GM19025 (cell line): ENCODE measurements around the gene GCK.

Experiments
- ATAC-seq: cut with Tn5 transposase; IDR thresholded peaks from one replicate; pipeline ENCODE4 v1.9.1; 2021; ENCODE audit warnings: mild to moderate bottlenecking, low read depth, moderate library complexity; ENCODE audit not compliant: unreplicated experiment

GCK gene

GRCh38 chr7:44158096-44158872, 31.0 kb downstream of the GCK start:
- ATAC-seq = no peak

GRCh38 chr7:44157116-44158080, 31.8 kb downstream of the GCK start:
- no peak for ATAC-seq

- no peak for ATAC-seq
Measured at GRCh38 chr7:44156453-44157010, 32.7 kb downstream of the GCK start.

GRCh38 chr7:44155191-44156185, 33.8 kb downstream of the GCK start:
- ATAC-seq = no peak

- no peak for ATAC-seq
Measured at GRCh38 chr7:44154703-44155102, 34.5 kb downstream of the GCK start.

GRCh38 chr7:44153948-44154335, 35.3 kb downstream of the GCK start:
- no peak for ATAC-seq

- no peak for ATAC-seq
Measured at GRCh38 chr7:44152971-44153947, 36.0 kb downstream of the GCK start.

GRCh38 chr7:44151956-44152355, 37.3 kb downstream of the GCK start:
- no peak for ATAC-seq

- no peak for ATAC-seq
Measured at GRCh38 chr7:44150966-44151941, 38.0 kb downstream of the GCK start.

GRCh38 chr7:44150466-44150832, 38.8 kb downstream of the GCK start:
- no peak for ATAC-seq

- ATAC-seq = no peak
Measured at GRCh38 chr7:44149571-44150465, 39.4 kb downstream of the GCK start.

GRCh38 chr7:44148961-44149536, 40.2 kb downstream of the GCK start:
- ATAC-seq = no peak

- no peak for ATAC-seq
Measured at GRCh38 chr7:44148166-44148565, 41.1 kb downstream of the GCK start.

- no peak for ATAC-seq
Measured at GRCh38 chr7:44147026-44147991, 41.9 kb downstream of the GCK start.
